IPS DF 4.7 (cell line): Measurements from ENCODE around the gene FBXO47.

Experiments used
- DNase-seq: peaks from one replicate; pipeline ENCODE4 v3.0.0-alpha.2; 2013; ENCODE audit warnings: low spot score; ENCODE audit errors: extremely low read depth

FBXO47 gene

GRCh38 chr17:38905375-38905774, 61.8 kb downstream of the FBXO47 start:
- DNase-seq: no peak

- no peak for DNase-seq
Observed at GRCh38 chr17:38904892-38905291, 62.3 kb downstream of the FBXO47 start.

- no peak for DNase-seq
Observed at GRCh38 chr17:38903404-38903803, 63.8 kb downstream of the FBXO47 start.

GRCh38 chr17:38900978-38901656, 66.1 kb downstream of the FBXO47 start:
- no peak for DNase-seq

- no peak for DNase-seq
Observed at GRCh38 chr17:38899421-38899820, 67.8 kb downstream of the FBXO47 start.

- DNase-seq: no peak
Observed at GRCh38 chr17:38898812-38899348, 68.3 kb downstream of the FBXO47 start.

- no peak for DNase-seq
Observed at GRCh38 chr17:38898291-38898679, 68.9 kb downstream of the FBXO47 start.

GRCh38 chr17:38897671-38898290, 69.4 kb downstream of the FBXO47 start:
- no peak for DNase-seq

GRCh38 chr17:38897176-38897575, 70.0 kb downstream of the FBXO47 start:
- no peak for DNase-seq

GRCh38 chr17:38896346-38896954, 70.8 kb downstream of the FBXO47 start:
- no peak for DNase-seq

- no peak for DNase-seq
Observed at GRCh38 chr17:38894276-38894675, 72.9 kb downstream of the FBXO47 start.

- DNase-seq: no peak
Observed at GRCh38 chr17:38893607-38894006, 73.6 kb downstream of the FBXO47 start.

- no peak for DNase-seq
Observed at GRCh38 chr17:38893113-38893512, 74.1 kb downstream of the FBXO47 start.

- DNase-seq: no peak
Observed at GRCh38 chr17:38892620-38893019, 74.6 kb downstream of the FBXO47 start.

GRCh38 chr17:38892083-38892482, 75.1 kb downstream of the FBXO47 start:
- DNase-seq: no peak

GRCh38 chr17:38891441-38891840, 75.8 kb downstream of the FBXO47 start:
- no peak for DNase-seq

- no peak for DNase-seq
Observed at GRCh38 chr17:38890410-38890746, 76.8 kb downstream of the FBXO47 start.

- no peak for DNase-seq
Observed at GRCh38 chr17:38889745-38890409, 77.3 kb downstream of the FBXO47 start.

- no peak for DNase-seq
Observed at GRCh38 chr17:38888842-38889241, 78.4 kb downstream of the FBXO47 start.

GRCh38 chr17:38886643-38887010, 80.6 kb downstream of the FBXO47 start:
- no peak for DNase-seq
